IgD-negative memory B cell (primary cell): ENCODE data around the gene PSKH1. TPM values are rescaled to one million over a fixed set of nuclear protein-coding genes. Genes with fewer than 3 reads are reported as not detected.
"Not testable (repeated sequence)": the region's sequence is repeated elsewhere in the genome, so short reads cannot be mapped to it uniquely, and the experiment has no call there.

Experiments
- H3K27ac Mint-ChIP-seq, 3 donors: one replicate each; pipeline ENCODE4 v1.8.0; 2020 to 2022; ENCODE audit warnings: mild to moderate bottlenecking in 3 of 3, mixed read lengths in 3 of 3, moderate library complexity in 1 of 3
- H3K27me3 Mint-ChIP-seq: one replicate; pipeline ENCODE4 v1.8.0; 2021; ENCODE audit warnings: mixed read lengths
- H3K36me3 Mint-ChIP-seq: one replicate; pipeline ENCODE4 v1.8.0; 2020; ENCODE audit warnings: mild to moderate bottlenecking, mixed read lengths
- H3K4me1 Mint-ChIP-seq, 3 donors: one replicate each; pipeline ENCODE4 v1.8.0; 2020 to 2022; ENCODE audit warnings: mixed read lengths in 3 of 3, mild to moderate bottlenecking in 1 of 3
- H3K4me3 Mint-ChIP-seq, 4 donors: one replicate each; pipeline ENCODE4 v1.8.0; 2020 to 2022; ENCODE audit warnings: mild to moderate bottlenecking in 4 of 4, mixed read lengths in 4 of 4, moderate library complexity in 3 of 4
- H3K9me3 Mint-ChIP-seq, 3 donors: one replicate each; pipeline ENCODE4 v1.8.0; 2020 to 2021; ENCODE audit warnings: mixed read lengths in 3 of 3, mild to moderate bottlenecking in 1 of 3
- polyA plus RNA-seq: library from polyadenylated mRNA; unstranded; fragments of 300-500 nt; fragmentation: Illumina TruSeq; gene quantifications from one replicate; pipeline ENCODE4 v1.2.3, GENCODE V29; 2021

The PSKH1 gene
- polyA plus RNA-seq, 1 donor from 2014 or later: 22.4 TPM

- peaks cover 16 to 26% (median 18%) of the 10 kb centered on the region in 3 donors for H3K4me1 Mint-ChIP-seq
- no peak overlapping the region for H3K4me3 Mint-ChIP-seq
- no peaks in the 10 kb centered on the region for H3K9me3 Mint-ChIP-seq
- peak overlapping the region in 1 of 3 donors; percentile 48 for H3K27ac Mint-ChIP-seq
- no peaks in the 10 kb centered on the region for H3K27me3 Mint-ChIP-seq
- H3K36me3 Mint-ChIP-seq: no peaks in the 10 kb centered on the region
Observed at GRCh38 chr16:67860589-67861398, 32.3 kb upstream of the PSKH1 start.

GRCh38 chr16:67861877-67862276 is 31.2 kb upstream of the PSKH1 start:
- Mint-ChIP-seq H3K36me3 (no peaks in the 10 kb centered on the region), H3K4me1 (peaks cover 13 to 24% (median 16%) of the 10 kb centered on the region in 3 donors), H3K4me3 (no peak overlapping the region), H3K9me3 (no peaks in the 10 kb centered on the region), H3K27ac (no peak overlapping the region), H3K27me3 (no peaks in the 10 kb centered on the region)

- Mint-ChIP-seq H3K4me3 (no peak overlapping the region), H3K36me3 (no peaks in the 10 kb centered on the region), H3K27me3 (no peaks in the 10 kb centered on the region), H3K4me1 (peaks cover 6 to 13% (median 9%) of the 10 kb centered on the region in 3 donors), H3K27ac (peak overlapping the region in 1 of 3 donors; percentile 81), H3K9me3 (no peaks in the 10 kb centered on the region)
Observed at GRCh38 chr16:67862623-67863583, 30.2 kb upstream of the PSKH1 start.

GRCh38 chr16:67864044-67864443 is 29.0 kb upstream of the PSKH1 start:
- H3K9me3 Mint-ChIP-seq, H3K27me3 Mint-ChIP-seq, H3K27ac Mint-ChIP-seq, H3K4me1 Mint-ChIP-seq, H3K36me3 Mint-ChIP-seq, H3K4me3 Mint-ChIP-seq: not testable (repeated sequence)

- no peak overlapping the region for H3K4me3 Mint-ChIP-seq
- no peak overlapping the region for H3K27ac Mint-ChIP-seq
- no peaks in the 10 kb centered on the region for H3K9me3 Mint-ChIP-seq
- H3K36me3 Mint-ChIP-seq: no peaks in the 10 kb centered on the region
- no peaks in the 10 kb centered on the region for H3K27me3 Mint-ChIP-seq
- H3K4me1 Mint-ChIP-seq: peaks cover 3 to 7% (median 6%) of the 10 kb centered on the region in 3 donors
Observed at GRCh38 chr16:67864594-67864993, 28.5 kb upstream of the PSKH1 start.

- Mint-ChIP-seq H3K4me3 (no peak overlapping the region), H3K36me3 (no peaks in the 10 kb centered on the region), H3K27ac (no peak overlapping the region), H3K4me1 (peaks cover 3 to 7% (median 6%) of the 10 kb centered on the region in 3 donors), H3K9me3 (no peaks in the 10 kb centered on the region), H3K27me3 (no peaks in the 10 kb centered on the region)
Observed at GRCh38 chr16:67865318-67865717, 27.7 kb upstream of the PSKH1 start.

- Mint-ChIP-seq H3K4me1 (peaks cover 2 to 6% (median 5%) of the 10 kb centered on the region in 3 donors), H3K36me3 (no peaks in the 10 kb centered on the region), H3K27me3 (no peaks in the 10 kb centered on the region), H3K4me3 (no peak overlapping the region), H3K27ac (no peak overlapping the region), H3K9me3 (no peaks in the 10 kb centered on the region)
Observed at GRCh38 chr16:67868290-67868689, 24.8 kb upstream of the PSKH1 start.

- peaks cover 12 to 16% (median 15%) of the 10 kb centered on the region in 3 donors for H3K4me1 Mint-ChIP-seq
- H3K4me3 Mint-ChIP-seq: no peak overlapping the region
- H3K27ac Mint-ChIP-seq: no peak overlapping the region
- H3K36me3 Mint-ChIP-seq: no peaks in the 10 kb centered on the region
- H3K27me3 Mint-ChIP-seq: no peaks in the 10 kb centered on the region
- H3K9me3 Mint-ChIP-seq: no peaks in the 10 kb centered on the region
Observed at GRCh38 chr16:67869653-67870052, 23.4 kb upstream of the PSKH1 start.

- no peaks in the 10 kb centered on the region for H3K27me3 Mint-ChIP-seq
- H3K4me1 Mint-ChIP-seq: peaks cover 18 to 24% (median 23%) of the 10 kb centered on the region in 3 donors
- no peaks in the 10 kb centered on the region for H3K9me3 Mint-ChIP-seq
- H3K27ac Mint-ChIP-seq: no peak overlapping the region
- H3K36me3 Mint-ChIP-seq: no peaks in the 10 kb centered on the region
- peak overlapping the region in 2 of 4 donors; percentile 90 to 91 for H3K4me3 Mint-ChIP-seq
Observed at GRCh38 chr16:67871256-67871655, 21.8 kb upstream of the PSKH1 start.

- no peaks in the 10 kb centered on the region for H3K9me3 Mint-ChIP-seq
- peaks cover 18 to 24% (median 23%) of the 10 kb centered on the region in 3 donors for H3K4me1 Mint-ChIP-seq
- H3K27me3 Mint-ChIP-seq: no peaks in the 10 kb centered on the region
- peak overlapping the region; percentile 88 to 96 (median 90) for H3K4me3 Mint-ChIP-seq
- peak overlapping the region; percentile 78 to 92 (median 86) for H3K27ac Mint-ChIP-seq
- H3K36me3 Mint-ChIP-seq: no peaks in the 10 kb centered on the region
Observed at GRCh38 chr16:67872131-67872630, 20.9 kb upstream of the PSKH1 start.

GRCh38 chr16:67872631-67873434 is 20.2 kb upstream of the PSKH1 start, which contains the start of gene EDC4:
Gene EDC4 (plus strand): TSS chr16:67873052. CDS start chr16:67873262, 210 bp downstream.
- Mint-ChIP-seq H3K4me1 (peaks cover 18 to 24% (median 23%) of the 10 kb centered on the region in 3 donors), H3K36me3 (peaks cover 1% of the 10 kb centered on the region), H3K9me3 (no peaks in the 10 kb centered on the region), H3K27me3 (no peaks in the 10 kb centered on the region), H3K27ac (peak within 1 kb of the TSS; percentile 83 to 92 (median 86)), H3K4me3 (peak within 1 kb of the TSS; percentile 88 to 96 (median 92))

GRCh38 chr16:67873435-67874370 is 19.4 kb upstream of the PSKH1 start:
- H3K27ac Mint-ChIP-seq: peak overlapping the region; percentile 18 to 85 (median 83)
- H3K4me3 Mint-ChIP-seq: peak overlapping the region; percentile 88 to 96 (median 92)
- H3K4me1 Mint-ChIP-seq: peaks cover 18 to 24% (median 23%) of the 10 kb centered on the region in 3 donors
- no peaks in the 10 kb centered on the region for H3K9me3 Mint-ChIP-seq
- H3K36me3 Mint-ChIP-seq: peaks cover 1% of the 10 kb centered on the region
- no peaks in the 10 kb centered on the region for H3K27me3 Mint-ChIP-seq

- peaks cover 18 to 24% (median 23%) of the 10 kb centered on the region in 3 donors for H3K4me1 Mint-ChIP-seq
- peak overlapping the region in 1 of 3 donors; percentile 83 for H3K27ac Mint-ChIP-seq
- peaks cover 1% of the 10 kb centered on the region for H3K36me3 Mint-ChIP-seq
- H3K9me3 Mint-ChIP-seq: no peaks in the 10 kb centered on the region
- H3K4me3 Mint-ChIP-seq: peak overlapping the region; percentile 88 to 96 (median 92)
- H3K27me3 Mint-ChIP-seq: no peaks in the 10 kb centered on the region
Observed at GRCh38 chr16:67874372-67874771, 18.7 kb upstream of the PSKH1 start.
